Stimulated activated CD4-positive, alpha-beta T cell treated with anti-CD3 and anti-CD28 coated beads, Interleukin-1b, Interleukin-23, amount 100 ng/mL, for 1 hour (primary cell): ENCODE measurements around the gene COBL.

Source experiments
- DNase-seq, 2 donors: peaks; one replicate each; pipeline ENCODE4 v3.0.0-alpha.2; 2020; ENCODE audit warnings: low read depth in 2 of 2

Gene COBL

DNA sequence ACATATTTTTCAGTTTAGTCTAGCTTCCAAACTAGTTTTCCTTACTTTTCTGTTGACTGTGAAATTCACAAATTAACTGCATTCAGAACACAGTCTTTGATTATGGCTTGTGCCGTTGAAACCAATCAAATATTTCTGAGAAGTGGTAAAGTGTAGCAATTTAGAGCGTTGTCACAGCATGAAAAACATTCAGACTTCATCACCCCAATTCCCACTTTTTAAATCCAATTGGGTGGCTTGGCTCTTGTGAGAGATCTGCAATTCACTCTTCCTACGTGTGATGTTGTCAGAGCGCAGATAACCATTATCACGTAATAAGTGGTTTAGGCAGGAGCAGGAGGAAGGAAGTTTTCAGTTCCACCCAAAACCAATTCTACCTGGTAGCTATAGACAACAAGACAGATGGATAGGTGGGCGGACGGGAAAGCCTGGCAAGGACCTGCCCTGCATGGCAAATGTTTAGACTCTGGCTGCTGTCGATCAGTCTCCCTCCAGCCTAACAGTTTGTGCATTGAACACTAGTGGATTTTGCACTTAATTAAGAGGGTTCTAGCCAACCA, 8.9 kb downstream of the COBL start:
- DNase-seq, result no peak

- no peak for DNase-seq
Observed at GRCh38 chr7:51306761-51307160, 9.8 kb downstream of the COBL start.

- DNase-seq, result no peak
Observed at GRCh38 chr7:51304729-51305128, 11.9 kb downstream of the COBL start.

GRCh38 chr7:51303142-51303525, 13.5 kb downstream of the COBL start:
- DNase-seq, result no peak

GRCh38 chr7:51301806-51302205, 14.8 kb downstream of the COBL start:
- no peak for DNase-seq

- DNase-seq, result no peak
Observed at GRCh38 chr7:51300762-51301674, 15.6 kb downstream of the COBL start.

- no peak for DNase-seq
Observed at GRCh38 chr7:51299391-51300133, 17.0 kb downstream of the COBL start.

DNA sequence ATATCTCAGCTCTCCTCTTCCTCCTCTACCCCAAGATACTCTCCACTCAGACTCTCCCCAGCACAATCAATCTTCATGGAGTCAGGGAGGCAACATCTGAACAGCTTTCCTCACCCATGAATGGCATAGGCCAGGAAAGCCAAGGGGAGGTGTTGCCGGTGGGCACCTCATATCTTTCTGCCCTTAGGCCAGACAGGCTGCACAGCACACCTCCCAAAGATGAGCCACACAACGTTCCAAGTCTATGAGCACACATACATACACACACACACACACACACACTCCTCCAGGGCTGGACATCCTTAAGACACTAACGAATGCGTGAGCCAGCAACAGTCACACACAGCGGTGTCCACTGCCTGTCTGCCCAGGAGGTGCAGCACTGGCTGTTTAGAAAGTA, 17.7 kb downstream of the COBL start:
- DNase-seq, result no peak

DNA sequence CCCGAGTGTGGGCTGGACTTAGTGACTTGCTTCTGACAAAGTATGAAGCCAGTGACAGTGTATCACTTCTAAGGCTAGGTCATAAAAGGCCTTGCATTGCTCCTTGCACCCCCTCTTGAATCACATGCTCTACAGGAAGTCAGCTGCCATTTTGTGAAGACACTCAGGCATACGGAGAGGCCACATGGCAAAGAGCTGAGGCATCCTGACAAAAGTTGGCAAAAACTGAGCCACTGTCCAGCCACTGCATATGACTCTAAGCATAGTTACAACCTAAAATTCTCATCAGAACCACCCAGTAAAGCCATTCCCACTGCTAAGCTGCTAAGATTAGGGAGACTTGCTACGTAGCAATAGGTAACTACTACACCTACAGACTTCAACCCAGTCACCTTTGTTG, 18.6 kb downstream of the COBL start:
- no peak for DNase-seq

- DNase-seq, result no peak
Observed at GRCh38 chr7:51295440-51296245, 21.0 kb downstream of the COBL start.

GRCh38 chr7:51292596-51292995, 24.0 kb downstream of the COBL start:
- DNase-seq, result no peak

GRCh38 chr7:51290702-51291540, 25.7 kb downstream of the COBL start:
- DNase-seq, result no peak

GRCh38 chr7:51290304-51290637, 26.3 kb downstream of the COBL start:
- DNase-seq, result no peak

- DNase-seq, result no peak
Observed at GRCh38 chr7:51289623-51290303, 26.8 kb downstream of the COBL start.

DNA sequence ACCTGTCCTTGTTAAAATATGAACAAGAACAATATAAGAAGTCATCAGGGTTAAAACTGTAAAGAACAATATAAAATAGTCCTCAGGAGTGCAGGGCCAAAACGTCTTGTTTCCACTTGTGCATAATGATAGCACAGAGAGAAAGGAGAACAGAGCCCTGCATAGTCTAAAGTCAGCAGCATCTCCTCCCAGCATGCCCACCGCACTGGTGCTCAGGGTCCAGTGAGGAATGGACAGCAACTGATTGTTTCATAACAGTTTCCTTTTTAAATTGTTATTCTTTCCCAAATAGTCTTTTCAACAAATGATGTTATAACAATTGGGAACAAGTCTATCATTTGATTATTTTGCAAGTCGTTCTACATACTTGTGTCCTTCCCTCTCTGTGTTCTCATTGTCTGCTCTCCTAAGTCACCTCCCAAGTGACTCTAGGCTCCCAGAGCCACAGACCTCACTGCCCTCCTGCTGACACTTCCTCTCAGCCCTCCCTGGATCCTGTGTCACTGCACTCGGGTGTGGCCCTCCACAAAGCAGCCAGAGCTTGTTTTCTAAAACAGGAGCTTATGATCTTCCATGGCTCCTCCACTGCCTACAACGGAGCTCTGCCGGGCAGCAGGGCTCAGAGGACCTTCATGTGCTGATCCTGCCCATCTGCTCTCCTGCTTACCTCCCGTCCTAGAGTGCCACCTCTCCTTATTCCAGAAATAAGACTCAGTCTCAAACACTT, 27.6 kb downstream of the COBL start:
- no peak for DNase-seq

GRCh38 chr7:51286401-51286800, 30.2 kb downstream of the COBL start:
- no peak for DNase-seq

DNA sequence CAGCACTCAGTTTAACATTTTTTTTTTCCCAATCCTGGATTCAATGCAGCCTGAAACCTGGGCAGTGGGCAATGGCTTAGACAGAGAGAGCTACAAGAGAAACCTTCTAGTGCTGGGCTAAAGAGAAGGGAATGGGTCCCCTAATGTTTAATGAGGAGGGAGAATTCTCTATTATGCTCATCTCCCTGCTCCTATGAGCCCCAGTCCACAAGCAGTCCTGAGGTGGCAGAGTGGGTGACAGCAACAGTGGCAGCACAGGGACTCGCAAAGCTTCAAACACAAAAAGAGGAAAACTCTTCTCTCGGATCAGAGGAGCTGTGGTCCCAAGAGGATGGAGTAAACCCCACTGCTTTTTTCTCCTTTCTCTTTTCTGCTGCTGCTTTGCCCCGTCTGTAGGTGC, 36.5 kb downstream of the COBL start:
- DNase-seq, result no peak

DNA sequence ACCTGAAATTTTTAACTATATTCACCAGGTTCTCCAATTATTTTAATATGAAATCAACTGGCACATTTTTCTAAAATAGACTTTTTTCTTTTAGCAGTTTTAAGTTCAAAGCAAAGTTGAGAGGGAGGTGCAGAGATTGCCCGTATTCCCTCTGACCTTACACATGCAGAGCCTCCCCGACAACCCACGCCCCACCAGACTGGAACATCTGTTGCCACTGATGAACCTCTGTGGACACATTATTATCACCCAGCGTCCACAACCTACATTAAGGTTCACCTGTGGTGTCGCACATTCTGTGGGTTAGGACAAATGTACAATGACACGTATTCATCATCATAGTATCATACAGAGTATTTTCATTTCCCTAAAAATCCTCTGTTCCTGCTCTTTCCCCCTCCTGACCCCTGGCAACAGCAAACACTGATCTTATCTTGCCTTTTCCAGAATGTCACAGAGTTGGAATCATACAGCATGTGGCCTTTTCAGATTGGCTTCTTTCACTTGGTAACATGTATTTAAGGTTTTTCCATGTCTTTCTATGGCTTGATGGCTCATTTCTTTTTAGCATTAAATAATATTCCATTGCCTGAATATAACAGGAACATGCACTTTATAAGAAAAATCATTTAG, 37.1 kb downstream of the COBL start:
- DNase-seq, result no peak

DNA sequence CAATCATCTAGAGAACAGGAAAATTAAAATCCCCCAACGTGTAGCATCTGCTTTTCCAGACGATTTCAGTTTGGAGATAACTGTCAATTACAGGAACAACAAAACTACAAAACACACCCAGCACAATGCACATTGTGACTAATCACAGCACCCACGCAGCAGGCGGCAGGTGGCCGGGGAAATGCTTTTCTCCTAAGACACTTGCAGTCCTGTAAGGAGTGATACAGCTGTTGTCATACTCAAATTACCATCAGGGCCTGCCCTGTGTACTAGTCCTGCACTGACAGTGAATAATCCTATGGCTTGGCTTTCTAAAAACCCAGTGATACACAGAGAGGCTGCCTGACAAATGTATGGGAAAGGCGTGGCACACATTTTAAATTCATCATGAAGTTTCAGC, 37.8 kb downstream of the COBL start:
- DNase-seq, result no peak
